Epidermal melanocyte (primary cell): Measurements from ENCODE around the gene LRRC14B.
"Not testable (repeated sequence)": the region's sequence is repeated elsewhere in the genome, so short reads cannot be mapped to it uniquely, and the experiment has no call there.

Source experiments
- DNase-seq: peaks from one replicate; pipeline ENCODE4 v3.0.0; 2011; ENCODE audit warnings: low spot score; ENCODE audit not compliant: insufficient read length

The LRRC14B gene

GRCh38 chr5:206406-206805 is 15.1 kb downstream of the LRRC14B start:
- DNase-seq = no peak

- no peak for DNase-seq
Observed at GRCh38 chr5:206927-207536, 15.7 kb downstream of the LRRC14B start.

DNA sequence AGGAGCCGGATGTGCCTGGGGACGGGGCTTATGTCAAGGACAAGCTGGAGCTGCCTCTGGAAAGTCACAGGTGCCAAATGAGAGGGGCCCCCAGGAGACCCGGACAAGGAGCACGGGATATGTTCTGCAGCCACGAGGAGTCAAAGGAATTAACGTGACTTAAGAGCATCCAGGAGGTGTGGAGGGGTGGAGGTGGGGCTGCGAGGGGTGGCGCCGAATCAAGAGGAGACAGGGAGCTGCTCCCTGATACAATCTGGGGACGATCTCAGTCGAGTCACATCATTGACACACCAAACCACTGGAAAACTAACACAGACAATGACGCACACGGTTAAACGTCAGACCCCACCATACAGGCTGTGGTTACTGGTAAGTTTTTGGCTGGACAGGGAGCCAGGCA is 16.3 kb downstream of the LRRC14B start:
- DNase-seq = no peak

DNA sequence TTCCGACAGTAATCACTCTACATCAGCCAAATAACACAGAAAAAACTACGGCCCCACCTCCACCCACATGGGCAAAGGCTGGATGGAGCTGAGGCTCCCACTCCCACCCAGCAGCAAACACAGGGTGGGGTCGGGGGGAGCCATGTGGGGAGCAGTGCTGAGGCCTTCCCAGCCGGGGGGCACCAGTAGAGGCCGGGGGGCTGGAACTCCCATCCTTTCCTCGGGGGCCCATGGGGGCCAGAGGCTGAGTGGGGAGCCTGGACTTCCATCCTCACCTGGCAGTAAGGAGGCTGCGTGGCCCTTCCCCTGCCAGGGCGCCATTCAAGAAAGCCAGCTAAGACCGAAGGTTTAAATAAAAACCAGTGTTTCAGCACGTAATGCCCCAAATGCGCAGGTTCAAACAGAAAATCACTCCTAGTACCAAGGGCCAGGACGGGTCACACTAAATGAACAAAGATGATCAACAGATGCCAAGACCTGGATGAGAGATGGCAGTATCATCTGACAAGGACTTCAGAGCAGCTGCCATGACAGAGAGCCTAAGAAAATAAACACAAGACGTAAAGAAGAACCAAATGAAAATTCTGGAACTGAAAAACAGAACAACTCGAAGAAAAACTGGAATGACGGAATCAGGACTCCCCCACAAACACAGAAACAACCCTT is 17.3 kb downstream of the LRRC14B start:
- no peak for DNase-seq

DNA sequence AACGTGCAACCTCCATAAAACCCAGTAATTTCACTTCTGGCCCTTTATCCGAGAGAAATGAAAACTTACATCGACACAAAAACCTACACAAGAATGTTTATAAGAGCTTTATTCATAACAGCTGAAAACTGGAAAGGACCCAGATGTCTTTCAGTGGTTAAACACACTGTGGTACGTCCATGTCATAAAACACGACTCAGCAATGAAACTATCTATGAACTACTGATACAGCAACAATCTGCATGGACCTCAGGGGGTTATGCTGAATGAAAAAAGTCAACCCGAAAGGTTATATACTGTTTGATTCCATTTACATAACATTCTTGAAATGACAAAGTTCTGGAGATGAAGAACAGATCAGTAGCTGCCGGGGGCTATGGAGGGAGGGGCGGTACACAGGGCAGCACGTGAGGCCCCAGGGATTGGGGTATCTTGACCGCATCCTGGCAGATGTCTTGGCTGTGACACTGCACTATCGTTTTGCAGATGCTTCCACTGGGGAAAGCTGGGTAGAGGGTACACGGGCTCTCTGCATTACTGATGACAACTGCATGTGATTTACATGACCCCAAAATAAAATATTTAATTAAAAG is 22.6 kb downstream of the LRRC14B start:
- no peak for DNase-seq

GRCh38 chr5:215256-215655 is 24.0 kb downstream of the LRRC14B start:
- DNase-seq = not testable (repeated sequence)

GRCh38 chr5:216076-216475 is 24.8 kb downstream of the LRRC14B start:
- DNase-seq = not testable (repeated sequence)

DNA sequence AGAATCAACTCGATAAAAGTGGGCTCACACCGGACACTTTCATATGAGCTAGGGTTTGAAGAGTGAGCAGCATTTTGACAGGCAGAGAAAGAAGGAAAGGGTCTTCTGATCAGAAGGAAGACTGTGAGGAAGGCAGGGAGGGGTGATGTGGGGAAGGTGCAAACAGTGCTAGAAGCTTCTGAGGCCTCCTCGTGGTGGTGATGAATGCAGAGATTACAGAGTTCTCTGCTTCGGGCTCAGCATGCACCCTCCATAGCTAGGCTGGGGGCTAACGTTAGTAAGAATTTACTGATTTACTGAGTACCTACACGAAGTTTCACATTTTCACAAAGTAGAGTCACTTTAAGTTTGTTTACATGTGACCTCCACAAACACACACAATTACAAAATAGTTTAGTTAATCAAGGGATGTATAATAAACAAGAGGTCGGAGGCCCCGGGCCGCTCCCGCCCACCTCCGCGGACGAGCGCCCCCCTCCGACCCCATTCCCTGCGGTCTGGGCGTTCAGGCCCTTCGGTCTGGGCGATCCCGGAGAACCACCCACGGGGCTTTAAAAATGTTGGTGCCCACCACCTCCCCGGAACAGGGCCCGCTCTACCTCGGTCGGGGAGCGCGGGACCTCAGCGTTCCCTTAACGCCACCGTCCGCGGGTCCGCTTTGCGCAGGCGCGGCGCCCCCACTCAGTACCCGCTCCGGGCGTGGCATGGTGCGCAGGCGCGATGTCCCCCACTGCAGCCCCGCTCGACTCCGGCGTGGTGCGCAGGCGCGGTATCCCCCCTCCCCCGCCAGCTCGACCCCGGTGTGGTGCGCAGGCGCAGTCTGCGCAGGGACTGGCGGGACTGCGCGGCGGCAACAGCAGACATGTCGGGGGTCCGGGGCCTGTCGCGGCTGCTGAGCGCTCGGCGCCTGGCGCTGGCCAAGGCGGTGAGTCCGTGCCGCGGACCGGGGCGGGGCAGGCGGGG is 26.5 kb downstream of the LRRC14B start, which contains the start of the genes CCDC127 and SDHA:
Gene CCDC127 (minus strand): TSS at position 660 of the 963 bp plus-strand sequence. CDS start 1,304 bp downstream, outside the sequence.
Gene SDHA (plus strand): TSS at position 827 of the 963 bp plus-strand sequence. CDS start 36 bp downstream, at position 863.
- DNase-seq = peak; percentile 98

- DNase-seq = no peak
Observed at GRCh38 chr5:218457-219291, 27.4 kb downstream of the LRRC14B start.

DNA sequence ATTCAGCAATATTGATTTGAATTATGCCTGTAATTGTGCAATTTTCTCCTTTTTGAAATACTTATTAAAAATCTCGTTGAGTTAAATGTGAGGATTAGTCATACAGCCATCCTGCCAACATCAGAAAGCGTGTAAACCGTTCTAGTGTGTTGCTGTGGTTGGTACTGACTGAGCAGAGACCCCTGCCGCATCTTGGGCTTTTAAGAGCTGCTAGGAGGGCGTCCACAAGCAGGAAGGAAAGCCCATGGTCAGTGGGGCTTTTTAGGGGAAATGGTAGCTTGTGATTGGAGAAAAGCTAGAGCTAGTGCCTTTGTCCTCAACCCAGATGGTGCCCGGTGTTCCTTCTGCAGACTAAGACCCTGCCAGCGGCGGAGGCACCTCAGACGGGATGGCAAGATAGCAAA is 28.2 kb downstream of the LRRC14B start:
- no peak for DNase-seq

DNA sequence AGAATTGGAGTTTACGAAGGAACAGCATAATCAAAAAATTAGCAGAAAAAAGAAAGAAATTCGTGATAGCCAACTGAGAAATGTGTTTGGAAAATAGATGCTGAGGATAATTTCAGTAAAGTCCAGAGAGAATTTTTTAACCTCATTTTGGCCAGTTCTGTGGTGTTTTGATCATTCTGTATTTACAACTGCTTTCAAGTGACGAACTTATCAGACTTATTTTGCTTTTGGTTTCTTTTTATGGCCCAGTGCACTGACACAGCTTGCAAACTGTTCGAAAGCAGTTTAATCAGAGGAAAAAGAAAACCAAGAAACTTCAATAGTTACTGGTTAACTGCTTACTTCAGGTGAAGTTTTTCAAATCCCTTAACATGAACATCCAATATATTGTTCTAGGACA is 28.7 kb downstream of the LRRC14B start:
- no peak for DNase-seq

GRCh38 chr5:222951-223715 is 31.8 kb downstream of the LRRC14B start:
- DNase-seq = not testable (repeated sequence)

DNA sequence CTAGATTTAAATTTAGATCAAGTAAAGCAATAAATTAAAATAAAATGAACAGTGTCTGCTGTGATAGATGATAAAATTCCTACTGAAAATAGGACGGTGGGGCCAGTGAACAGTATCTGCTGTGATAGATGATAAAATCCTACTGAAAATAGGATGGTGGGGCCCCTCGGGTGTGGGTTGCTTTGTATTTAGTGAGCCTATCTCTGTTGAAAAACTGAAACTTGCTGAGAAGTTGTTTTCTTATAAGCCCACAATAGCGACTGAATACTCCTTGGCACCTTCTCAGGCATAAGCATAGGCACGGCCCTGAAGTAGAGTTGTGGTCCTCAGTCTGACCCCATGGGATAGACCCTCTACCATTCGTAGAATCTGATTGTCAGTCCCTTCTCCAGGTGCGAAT is 32.5 kb downstream of the LRRC14B start:
- no peak for DNase-seq

GRCh38 chr5:225334-225733 is 34.0 kb downstream of the LRRC14B start:
- DNase-seq = no peak

GRCh38 chr5:227375-227774 is 36.1 kb downstream of the LRRC14B start:
- not testable (repeated sequence) for DNase-seq

DNA sequence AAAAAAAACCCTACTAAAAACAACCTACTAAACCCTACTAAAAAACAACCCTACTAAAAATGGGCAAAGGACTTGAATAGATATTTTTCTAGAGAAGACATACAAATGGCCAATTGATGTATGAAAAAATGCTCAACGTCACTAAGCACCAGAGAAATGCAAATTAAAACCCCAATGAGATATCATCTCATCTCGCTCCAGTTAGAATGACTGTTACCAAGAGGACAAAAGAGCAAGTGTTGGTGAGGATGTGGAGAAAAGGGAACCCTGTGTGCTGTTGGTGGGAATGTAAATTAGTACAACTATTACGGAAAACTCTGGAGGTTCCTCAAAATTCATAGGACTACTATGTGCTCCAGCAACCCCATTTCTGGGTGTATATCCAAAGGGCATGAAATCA is 37.6 kb downstream of the LRRC14B start:
- no peak for DNase-seq

DNA sequence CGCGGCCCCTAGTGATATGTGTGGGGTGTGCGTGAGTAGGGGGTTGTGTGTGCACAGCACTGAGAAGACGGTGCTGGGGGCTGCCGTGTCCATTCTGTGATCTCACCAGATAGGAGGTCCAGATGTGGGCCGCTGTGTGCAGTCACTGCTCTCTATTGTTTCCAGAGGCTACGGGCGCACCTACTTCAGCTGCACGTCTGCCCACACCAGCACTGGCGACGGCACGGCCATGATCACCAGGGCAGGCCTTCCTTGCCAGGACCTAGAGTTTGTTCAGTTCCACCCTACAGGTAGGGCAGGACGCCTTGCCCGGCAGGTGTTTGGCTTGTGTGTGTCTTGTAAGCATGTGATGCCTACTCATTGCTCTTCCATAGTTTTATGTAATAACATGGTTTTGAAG is 39.4 kb downstream of the LRRC14B start:
- DNase-seq = no peak

- DNase-seq = no peak
Observed at GRCh38 chr5:231661-232060, 40.4 kb downstream of the LRRC14B start.

GRCh38 chr5:233426-233825 is 42.1 kb downstream of the LRRC14B start:
- DNase-seq = not testable (repeated sequence)

DNA sequence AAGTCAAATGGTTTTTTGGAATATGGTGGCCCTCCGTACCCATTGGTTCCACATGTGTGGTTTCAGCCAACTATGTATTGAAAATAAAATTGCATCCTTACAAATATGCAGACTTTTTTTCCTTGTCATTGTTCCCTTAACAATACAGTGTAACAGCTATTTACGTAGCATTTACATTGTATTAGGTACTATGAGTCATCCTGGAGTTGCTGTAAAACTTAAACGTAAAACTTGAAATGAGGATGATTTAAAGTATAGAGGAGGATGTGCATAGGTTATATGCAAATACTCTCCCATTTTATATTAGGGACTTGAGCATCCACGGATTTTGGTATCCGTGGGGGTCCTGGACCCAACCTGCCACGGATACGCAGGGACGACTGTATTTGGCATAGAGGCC is 43.2 kb downstream of the LRRC14B start:
- DNase-seq = no peak
